ENCODE results near the gene GRAP2. TPM values are rescaled to one million over a fixed set of nuclear protein-coding genes. Genes with fewer than 3 reads are reported as not detected.
"Not testable (repeated sequence)": the region's sequence is repeated elsewhere in the genome, so short reads cannot be mapped to it uniquely, and the experiment has no call there.

The GRAP2 gene
- total and polyA plus RNA-seq, 3 donors from 2014 or later: 5.0 to 6.1 (median 5.3) TPM

DNA sequence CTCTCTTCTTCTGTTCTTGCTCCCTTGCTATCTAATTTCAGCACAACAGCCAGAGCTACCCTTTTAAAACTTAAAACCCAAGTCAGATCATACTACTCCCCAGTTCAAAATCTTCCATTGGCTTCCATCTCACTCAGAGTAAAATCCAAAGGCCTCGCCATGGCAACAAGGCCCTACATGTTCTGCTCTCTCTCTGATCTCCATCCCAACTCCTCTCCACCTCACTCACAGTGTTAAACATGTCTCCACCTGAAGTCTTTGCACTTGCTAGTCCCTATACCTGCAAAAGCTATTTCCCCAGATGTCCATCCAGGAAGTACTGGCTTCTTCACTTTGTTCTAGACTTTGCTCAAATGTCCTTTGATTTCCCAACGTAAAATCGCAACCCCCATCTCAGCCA lies 3.0 kb upstream of the GRAP2 start:
- Histone ChIP-seq H3K27me3 (no peaks in the 10 kb centered on the region), H3K4me3 (no peak overlapping the region), H3K27ac (no peak overlapping the region), H3K36me3 (ENCODE audit: low read depth, missing control alignments) (no peaks in the 10 kb centered on the region), H3K9me3 (no peaks in the 10 kb centered on the region), H3K4me1 (peaks cover 12% of the 10 kb centered on the region)
- intact Hi-C loops (cut with DNase I; ENCODE audit: low total_unique reads): no loop called here
- TF ChIP-seq, protein P1, sequence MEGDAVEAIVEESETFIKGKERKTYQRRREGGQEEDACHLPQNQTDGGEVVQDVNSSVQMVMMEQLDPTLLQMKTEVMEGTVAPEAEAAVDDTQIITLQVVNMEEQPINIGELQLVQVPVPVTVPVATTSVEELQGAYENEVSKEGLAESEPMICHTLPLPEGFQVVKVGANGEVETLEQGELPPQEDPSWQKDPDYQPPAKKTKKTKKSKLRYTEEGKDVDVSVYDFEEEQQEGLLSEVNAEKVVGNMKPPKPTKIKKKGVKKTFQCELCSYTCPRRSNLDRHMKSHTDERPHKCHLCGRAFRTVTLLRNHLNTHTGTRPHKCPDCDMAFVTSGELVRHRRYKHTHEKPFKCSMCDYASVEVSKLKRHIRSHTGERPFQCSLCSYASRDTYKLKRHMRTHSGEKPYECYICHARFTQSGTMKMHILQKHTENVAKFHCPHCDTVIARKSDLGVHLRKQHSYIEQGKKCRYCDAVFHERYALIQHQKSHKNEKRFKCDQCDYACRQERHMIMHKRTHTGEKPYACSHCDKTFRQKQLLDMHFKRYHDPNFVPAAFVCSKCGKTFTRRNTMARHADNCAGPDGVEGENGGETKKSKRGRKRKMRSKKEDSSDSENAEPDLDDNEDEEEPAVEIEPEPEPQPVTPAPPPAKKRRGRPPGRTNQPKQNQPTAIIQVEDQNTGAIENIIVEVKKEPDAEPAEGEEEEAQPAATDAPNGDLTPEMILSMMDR (IDR thresholded peaks at IDR 0.05): no peak
- no peak for TF ChIP-seq POLR2A (IDR thresholded peaks at IDR 0.05)
- DNase-seq: no peak
- 90 to 94% methylated on average over 3 of the region's 3 CpGs for WGBS, 2 donors

DNA sequence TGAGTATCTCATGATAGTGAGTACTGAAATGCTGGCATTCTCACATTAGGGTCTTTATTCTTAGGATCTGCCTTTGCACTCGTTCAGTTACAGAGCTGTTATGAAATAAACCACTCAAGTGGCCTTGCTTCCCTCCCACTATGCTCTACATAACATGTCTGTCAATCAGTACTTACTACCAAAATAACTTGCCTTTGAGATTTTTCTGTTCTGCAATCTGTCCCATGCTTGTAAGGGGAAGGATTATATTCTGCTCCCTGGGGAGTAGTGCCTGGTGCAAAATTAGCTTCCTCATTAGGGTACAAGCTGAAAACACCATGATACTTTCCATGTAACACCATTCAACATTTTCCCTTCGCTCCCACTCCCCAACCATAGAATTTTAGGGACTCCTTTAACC lies 1.9 kb upstream of the GRAP2 start:
- Histone ChIP-seq H3K27ac (no peak overlapping the region), H3K36me3 (ENCODE audit: low read depth, missing control alignments) (no peaks in the 10 kb centered on the region), H3K9me3 (no peaks in the 10 kb centered on the region), H3K27me3 (no peaks in the 10 kb centered on the region), H3K4me1 (peaks cover 12% of the 10 kb centered on the region), H3K4me3 (no peak overlapping the region)
- WGBS, 2 donors: 45 to 59% methylated on average over 2 of the region's 2 CpGs
- TF ChIP-seq, protein P1 (IDR thresholded peaks at IDR 0.05): no peak
- no peak for TF ChIP-seq POLR2A (IDR thresholded peaks at IDR 0.05)
- intact Hi-C loops (cut with DNase I; ENCODE audit: low total_unique reads): no loop called here
- DNase-seq: no peak

DNA sequence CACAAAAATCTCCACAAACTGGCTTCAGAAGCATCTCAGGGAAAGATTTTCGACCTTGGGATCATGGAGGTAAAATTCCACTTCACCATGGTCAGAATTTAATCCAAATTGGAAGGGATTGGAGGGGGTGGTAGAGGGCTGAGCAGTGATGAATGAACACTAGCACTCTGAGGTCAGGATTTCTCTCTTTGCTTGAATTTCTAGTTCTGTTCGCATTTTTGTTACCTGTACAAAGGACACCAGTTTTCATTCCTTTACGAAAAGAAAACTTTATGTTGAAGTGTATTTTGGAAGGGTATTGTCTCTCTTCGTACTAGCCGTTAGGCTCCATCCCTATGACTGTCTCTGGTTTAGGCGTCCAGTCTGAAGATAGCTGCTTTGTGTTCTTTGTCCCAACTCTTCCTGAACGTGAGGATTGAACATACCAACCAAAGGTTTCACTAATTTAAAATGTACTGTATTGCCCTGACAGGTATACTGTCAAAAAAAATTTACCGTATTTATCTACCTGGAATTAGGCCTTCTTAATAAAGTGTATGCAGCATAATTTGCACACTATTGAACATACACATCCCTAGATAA lies 772 bp downstream of the GRAP2 start:
- no peak overlapping the region for H3K27ac ChIP-seq
- no peaks in the 10 kb centered on the region for H3K27me3 ChIP-seq
- TF ChIP-seq POLR2A (IDR thresholded peaks at IDR 0.05): no peak
- TF ChIP-seq, protein P1 (IDR thresholded peaks at IDR 0.05): no peak
- no peaks in the 10 kb centered on the region for H3K36me3 ChIP-seq (ENCODE audit: low read depth, missing control alignments)
- intact Hi-C loops (cut with DNase I; ENCODE audit: low total_unique reads): no loop called here
- peaks cover 8% of the 10 kb centered on the region for H3K4me1 ChIP-seq
- no peaks in the 10 kb centered on the region for H3K9me3 ChIP-seq
- H3K4me3 ChIP-seq: no peak overlapping the region
- WGBS, 2 donors: 89 to 92% methylated on average over 8 of the region's 8 CpGs
- DNase-seq: no peak

DNA sequence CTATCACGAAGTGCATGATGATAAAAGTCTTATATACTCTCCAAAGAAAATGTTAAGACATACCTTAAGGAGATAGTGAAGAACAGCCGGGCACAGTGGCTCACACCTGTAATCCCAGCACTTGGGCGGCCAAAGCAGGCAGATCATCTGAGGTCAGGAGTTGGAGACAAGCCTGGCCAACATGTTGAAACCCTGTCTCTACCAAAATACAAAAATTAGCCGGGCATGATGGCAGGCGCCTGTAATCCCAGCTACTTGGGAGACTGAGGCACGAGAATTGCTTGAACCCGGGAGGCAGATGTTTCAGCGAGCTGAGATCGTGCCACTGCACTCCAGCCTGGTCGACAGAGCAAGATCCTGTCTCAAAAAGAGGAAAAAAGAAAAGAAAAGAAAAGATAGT lies 3.1 kb downstream of the GRAP2 start:
- H3K4me3 ChIP-seq; H3K4me1 ChIP-seq; H3K27me3 ChIP-seq; H3K27ac ChIP-seq; H3K36me3 ChIP-seq (ENCODE audit: low read depth, missing control alignments); intact Hi-C loops (cut with DNase I; ENCODE audit: low total_unique reads); H3K9me3 ChIP-seq; DNase-seq: not testable (repeated sequence)
- 90 to 95% methylated on average over 10 of the region's 10 CpGs for WGBS, 2 donors

DNA sequence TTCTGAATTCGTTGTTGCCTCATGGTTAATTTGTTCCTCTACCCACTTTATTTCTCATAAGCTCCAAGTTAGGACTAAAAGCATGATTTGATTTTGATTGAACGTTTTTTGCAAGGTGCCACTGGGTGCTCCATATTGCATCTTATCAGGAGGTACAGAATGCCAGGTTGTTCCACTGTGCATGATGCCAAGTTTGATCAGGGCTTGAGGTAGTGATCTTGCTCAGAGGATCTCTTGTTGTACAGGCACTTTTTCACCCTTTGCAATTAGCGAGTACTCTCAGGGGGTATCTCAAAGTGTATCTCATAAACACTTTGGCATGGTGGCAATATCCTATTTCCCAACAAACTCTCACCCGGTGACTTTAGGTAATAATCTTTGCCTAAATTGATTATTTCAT lies 4.0 kb downstream of the GRAP2 start:
- H3K36me3 ChIP-seq (ENCODE audit: low read depth, missing control alignments): no peaks in the 10 kb centered on the region
- 91 to 95% methylated on average over 4 of the region's 4 CpGs for WGBS, 2 donors
- no peaks in the 10 kb centered on the region for H3K27me3 ChIP-seq
- no peak for TF ChIP-seq POLR2A (IDR thresholded peaks at IDR 0.05)
- TF ChIP-seq, protein P1 (IDR thresholded peaks at IDR 0.05): no peak
- H3K4me3 ChIP-seq: no peak overlapping the region
- no peak for DNase-seq
- H3K9me3 ChIP-seq: no peaks in the 10 kb centered on the region
- no peaks in the 10 kb centered on the region for H3K4me1 ChIP-seq
- intact Hi-C loops (cut with DNase I; ENCODE audit: low total_unique reads): no loop called here
- H3K27ac ChIP-seq: no peak overlapping the region
